HUES64 (cell line): ENCODE measurements around the gene USP31.
"Not testable (repeated sequence)": the region's sequence is repeated elsewhere in the genome, so short reads cannot be mapped to it uniquely, and the experiment has no call there.

Experiments used
- H3K27ac ChIP-seq: 2 replicates; pipeline ENCODE4 v1.7.0; 2013; ENCODE audit warnings: low read depth, low read length, inconsistent platforms
- H3K27me3 ChIP-seq: 2 replicates; pipeline ENCODE4 v1.6.1; 2013; ENCODE audit warnings: mild to moderate bottlenecking, low read length; ENCODE audit not compliant: insufficient read depth
- H3K36me3 ChIP-seq: 2 replicates; pipeline ENCODE4 v1.6.1; 2013; ENCODE audit warnings: mild to moderate bottlenecking, low read length; ENCODE audit not compliant: insufficient read depth
- H3K4me1 ChIP-seq: 2 replicates; pipeline ENCODE4 v1.6.1; 2013; ENCODE audit warnings: mild to moderate bottlenecking, low read length, moderate library complexity; ENCODE audit not compliant: insufficient read depth
- H3K4me3 ChIP-seq: 2 replicates; pipeline ENCODE4 v1.5.1; 2013; ENCODE audit warnings: mild to moderate bottlenecking, low read length, moderate library complexity
- H3K9ac ChIP-seq: 2 replicates; pipeline ENCODE4 v1.6.1; 2013; ENCODE audit warnings: mild to moderate bottlenecking, low read depth, low read length
- H3K9me3 ChIP-seq: 2 replicates; pipeline ENCODE4 v1.6.1; 2013; ENCODE audit warnings: low read depth, low read length; ENCODE audit not compliant: insufficient read depth
- WGBS: fragments of 150-250, 120-280 bp; methylation state at CpG from one replicate; pipeline ENCODE4 v1.1.7; 2013; ENCODE audit warnings: missing lambda C conversion rate; 5-methylcytosine and 5-hydroxymethylcytosine counted together

USP31 gene

GRCh38 chr16:23094136-23094535, 55.1 kb downstream of the USP31 start:
- not testable (repeated sequence) for H3K4me3 ChIP-seq, H3K4me1 ChIP-seq, H3K9me3 ChIP-seq, H3K9ac ChIP-seq, H3K27me3 ChIP-seq
- H3K27ac ChIP-seq: peak overlapping the region; percentile 34; the same call in 1 of the 2 replicates
- H3K36me3 ChIP-seq: peaks cover 25% of the 10 kb centered on the region
- WGBS: 72% methylated on average over 5 of the region's 5 CpGs

GRCh38 chr16:23092801-23093117, 56.5 kb downstream of the USP31 start:
- no peak overlapping the region for H3K27ac ChIP-seq
- H3K9me3 ChIP-seq: no peaks in the 10 kb centered on the region
- no peak overlapping the region for H3K4me3 ChIP-seq
- H3K9ac ChIP-seq: no peak overlapping the region
- peaks cover 36% of the 10 kb centered on the region for H3K36me3 ChIP-seq
- no peaks in the 10 kb centered on the region for H3K27me3 ChIP-seq
- H3K4me1 ChIP-seq: no peaks in the 10 kb centered on the region; the same call in 1 of the 2 replicates
- 96% methylated on average over 1 of the region's 1 CpG for WGBS

- H3K27ac ChIP-seq: no peak overlapping the region
- no peak overlapping the region for H3K9ac ChIP-seq
- H3K4me1 ChIP-seq: no peaks in the 10 kb centered on the region; the same call in 1 of the 2 replicates
- no peak overlapping the region for H3K4me3 ChIP-seq
- no peaks in the 10 kb centered on the region for H3K27me3 ChIP-seq
- H3K9me3 ChIP-seq: no peaks in the 10 kb centered on the region
- WGBS: 93% methylated on average over 3 of the region's 4 CpGs
- peaks cover 42% of the 10 kb centered on the region for H3K36me3 ChIP-seq
These were observed 57.0 kb downstream of the USP31 start for GRCh38 chr16:23092072-23092800.

- H3K9me3 ChIP-seq: no peaks in the 10 kb centered on the region
- H3K4me1 ChIP-seq: peaks cover 23% of the 10 kb centered on the region
- no peak overlapping the region for H3K4me3 ChIP-seq
- 86% methylated on average over 8 of the region's 8 CpGs for WGBS
- peaks cover 60% of the 10 kb centered on the region for H3K36me3 ChIP-seq
- H3K9ac ChIP-seq: no peak overlapping the region
- no peak overlapping the region for H3K27ac ChIP-seq
- H3K27me3 ChIP-seq: no peaks in the 10 kb centered on the region
These were observed 60.1 kb downstream of the USP31 start for GRCh38 chr16:23089111-23089510.

GRCh38 chr16:23088018-23088417, 61.2 kb downstream of the USP31 start:
- no peaks in the 10 kb centered on the region for H3K27me3 ChIP-seq
- peaks cover 23% of the 10 kb centered on the region for H3K4me1 ChIP-seq
- peaks cover 62% of the 10 kb centered on the region for H3K36me3 ChIP-seq
- H3K9me3 ChIP-seq: no peaks in the 10 kb centered on the region
- 93% methylated on average over 4 of the region's 4 CpGs for WGBS
- H3K4me3 ChIP-seq: no peak overlapping the region
- H3K27ac ChIP-seq: no peak overlapping the region
- H3K9ac ChIP-seq: no peak overlapping the region

- no peak overlapping the region for H3K4me3 ChIP-seq
- WGBS: 86% methylated on average over 3 of the region's 3 CpGs
- H3K9me3 ChIP-seq: no peaks in the 10 kb centered on the region
- peaks cover 33% of the 10 kb centered on the region for H3K4me1 ChIP-seq
- H3K36me3 ChIP-seq: peaks cover 76% of the 10 kb centered on the region
- H3K27ac ChIP-seq: no peak overlapping the region
- H3K9ac ChIP-seq: no peak overlapping the region
- no peaks in the 10 kb centered on the region for H3K27me3 ChIP-seq
These were observed 63.3 kb downstream of the USP31 start for GRCh38 chr16:23085949-23086348.

- H3K9ac ChIP-seq: no peak overlapping the region
- H3K27ac ChIP-seq: peak overlapping the region; percentile 12; the same call in 1 of the 2 replicates
- WGBS: 86% methylated on average over 7 of the region's 9 CpGs
These were observed 67.0 kb downstream of the USP31 start for GRCh38 chr16:23082161-23082788.

GRCh38 chr16:23081675-23082119, 67.6 kb downstream of the USP31 start:
- no peak overlapping the region for H3K9ac ChIP-seq
- H3K9me3 ChIP-seq: no peaks in the 10 kb centered on the region
- no peak overlapping the region for H3K4me3 ChIP-seq
- H3K4me1 ChIP-seq: peaks cover 30% of the 10 kb centered on the region
- WGBS: 90% methylated on average over 6 of the region's 6 CpGs
- no peaks in the 10 kb centered on the region for H3K27me3 ChIP-seq
- H3K36me3 ChIP-seq: peaks cover 67% of the 10 kb centered on the region
- no peak overlapping the region for H3K27ac ChIP-seq

More at GRCh38 chr16:23082161-23082788, 67.0 kb downstream of the USP31 start:
- Histone ChIP-seq H3K36me3 (peaks cover 72% of the 10 kb centered on the region), H3K9me3 (no peaks in the 10 kb centered on the region), H3K27me3 (no peaks in the 10 kb centered on the region), H3K4me1 (peaks cover 33% of the 10 kb centered on the region), H3K4me3 (no peak overlapping the region)

GRCh38 chr16:23080747-23081146, 68.5 kb downstream of the USP31 start:
- Histone ChIP-seq H3K4me3 (no peak overlapping the region), H3K27me3 (no peaks in the 10 kb centered on the region), H3K9me3 (no peaks in the 10 kb centered on the region), H3K4me1 (peaks cover 21% of the 10 kb centered on the region), H3K27ac (no peak overlapping the region), H3K9ac (no peak overlapping the region), H3K36me3 (peaks cover 70% of the 10 kb centered on the region)
- 80% methylated on average over 3 of the region's 3 CpGs for WGBS

- no peak overlapping the region for H3K4me3 ChIP-seq
- no peaks in the 10 kb centered on the region for H3K27me3 ChIP-seq
- WGBS: 96% methylated on average over 1 of the region's 1 CpG
- no peak overlapping the region for H3K9ac ChIP-seq
- peaks cover 72% of the 10 kb centered on the region for H3K36me3 ChIP-seq
- no peaks in the 10 kb centered on the region for H3K9me3 ChIP-seq
- H3K4me1 ChIP-seq: peaks cover 17% of the 10 kb centered on the region
- H3K27ac ChIP-seq: no peak overlapping the region
These were observed 68.9 kb downstream of the USP31 start for GRCh38 chr16:23080329-23080728.

- Histone ChIP-seq H3K27ac (no peak overlapping the region), H3K9me3 (no peaks in the 10 kb centered on the region), H3K4me3 (no peak overlapping the region), H3K9ac (no peak overlapping the region), H3K27me3 (no peaks in the 10 kb centered on the region), H3K36me3 (peaks cover 71% of the 10 kb centered on the region), H3K4me1 (peaks cover 12% of the 10 kb centered on the region)
- WGBS: 95% methylated on average over 13 of the region's 13 CpGs
These were observed 69.5 kb downstream of the USP31 start for GRCh38 chr16:23079675-23080301.
